Stimulated activated effector memory CD8-positive, alpha-beta T cell treated with anti-CD3 and anti-CD28 coated beads, Interleukin-12 subunit alpha, Interleukin-12 subunit beta, amount 100 ng/mL, for 72 hours (primary cell): ENCODE measurements around the gene PRAC2.

Source experiments
- ATAC-seq: fragments of 150-1000 bp; cut with Tn5 transposase; 2 replicates; pipeline ENCODE4 v1.10.0; 2021
- DNase-seq, 2 donors: peaks; one replicate each; pipeline ENCODE4 v3.0.0; 2021 to 2022; ENCODE audit warnings: low spot score in 2 of 2
- H3K27ac Mint-ChIP-seq: one replicate; pipeline ENCODE4 v1.8.0; 2022; ENCODE audit warnings: mild to moderate bottlenecking, mixed read lengths
- H3K36me3 Mint-ChIP-seq: one replicate; pipeline ENCODE4 v1.8.0; 2022; ENCODE audit warnings: mild to moderate bottlenecking, mixed read lengths
- H3K4me1 Mint-ChIP-seq: one replicate; pipeline ENCODE4 v1.8.0; 2022; ENCODE audit warnings: mixed read lengths
- H3K4me3 Mint-ChIP-seq: one replicate; pipeline ENCODE4 v1.8.0; 2022; ENCODE audit warnings: mild to moderate bottlenecking, mixed read lengths
- H3K9me3 Mint-ChIP-seq: one replicate; pipeline ENCODE4 v1.8.0; 2022; ENCODE audit warnings: mixed read lengths

PRAC2 gene

GRCh38 chr17:48717367-48718226 is 5.4 kb upstream of the PRAC2 start:
- no peak for ATAC-seq
- no peaks in the 10 kb centered on the region for H3K36me3 Mint-ChIP-seq
- peaks cover 8% of the 10 kb centered on the region for H3K4me1 Mint-ChIP-seq
- H3K27ac Mint-ChIP-seq, result no peak overlapping the region
- H3K4me3 Mint-ChIP-seq, result no peak overlapping the region
- no peak for DNase-seq
- H3K9me3 Mint-ChIP-seq, result no peaks in the 10 kb centered on the region

GRCh38 chr17:48718227-48718760 is 4.7 kb upstream of the PRAC2 start:
- Mint-ChIP-seq H3K36me3 (no peaks in the 10 kb centered on the region), H3K4me1 (peaks cover 11% of the 10 kb centered on the region), H3K27ac (no peak overlapping the region), H3K9me3 (no peaks in the 10 kb centered on the region), H3K4me3 (peak overlapping the region; percentile 42)
- DNase-seq (no peak), ATAC-seq (no peak)

- Mint-ChIP-seq H3K27ac (no peak overlapping the region), H3K4me1 (peaks cover 18% of the 10 kb centered on the region), H3K9me3 (no peaks in the 10 kb centered on the region), H3K36me3 (no peaks in the 10 kb centered on the region), H3K4me3 (peak overlapping the region; percentile 42)
- ATAC-seq, result peak; percentile 34
- DNase-seq, result no peak
These were observed 4.0 kb upstream of the PRAC2 start for GRCh38 chr17:48718761-48719641.

- H3K4me3 Mint-ChIP-seq, result peak overlapping the region; percentile 42
- H3K27ac Mint-ChIP-seq, result no peak overlapping the region
- no peak for ATAC-seq
- no peak for DNase-seq
- peaks cover 6% of the 10 kb centered on the region for H3K36me3 Mint-ChIP-seq
- peaks cover 26% of the 10 kb centered on the region for H3K4me1 Mint-ChIP-seq
- no peaks in the 10 kb centered on the region for H3K9me3 Mint-ChIP-seq
These were observed 3.2 kb upstream of the PRAC2 start for GRCh38 chr17:48719642-48720265.

- H3K27ac Mint-ChIP-seq, result no peak overlapping the region
- H3K4me3 Mint-ChIP-seq, result no peak overlapping the region
- ATAC-seq, result no peak
These were observed 2.5 kb upstream of the PRAC2 start for GRCh38 chr17:48720266-48721008.

GRCh38 chr17:48721009-48721402 is 2.0 kb upstream of the PRAC2 start:
- H3K4me1 Mint-ChIP-seq, result peaks cover 33% of the 10 kb centered on the region
- DNase-seq (no peak), ATAC-seq (no peak)
- H3K4me3 Mint-ChIP-seq, result no peak overlapping the region
- no peaks in the 10 kb centered on the region for H3K9me3 Mint-ChIP-seq
- peaks cover 13% of the 10 kb centered on the region for H3K36me3 Mint-ChIP-seq
- H3K27ac Mint-ChIP-seq, result no peak overlapping the region

More at GRCh38 chr17:48720266-48721008, 2.5 kb upstream of the PRAC2 start:
- Mint-ChIP-seq H3K9me3 (no peaks in the 10 kb centered on the region), H3K4me1 (peaks cover 32% of the 10 kb centered on the region), H3K36me3 (peaks cover 13% of the 10 kb centered on the region)
- DNase-seq, result no peak

GRCh38 chr17:48722201-48722907 is 631 bp upstream of the PRAC2 start, which contains the start of gene PRAC1:
Gene PRAC1 (minus strand): TSS chr17:48722518. CDS start chr17:48722392, 126 bp downstream.
- H3K36me3 Mint-ChIP-seq, result peaks cover 13% of the 10 kb centered on the region
- H3K9me3 Mint-ChIP-seq, result no peaks in the 10 kb centered on the region
- no peak within 1 kb of the TSS for H3K27ac Mint-ChIP-seq
- ATAC-seq (no peak), DNase-seq (no peak)
- peak within 1 kb of the TSS; percentile 59 for H3K4me3 Mint-ChIP-seq
- H3K4me1 Mint-ChIP-seq, result peaks cover 33% of the 10 kb centered on the region

- Mint-ChIP-seq H3K27ac (no peak overlapping the region), H3K4me1 (peaks cover 37% of the 10 kb centered on the region), H3K36me3 (peaks cover 13% of the 10 kb centered on the region), H3K9me3 (no peaks in the 10 kb centered on the region), H3K4me3 (peak overlapping the region; percentile 59)
- ATAC-seq (no peak), DNase-seq (no peak)
These were observed 652 bp downstream of the PRAC2 start for GRCh38 chr17:48723423-48724250.

GRCh38 chr17:48724251-48725003 is 1.4 kb downstream of the PRAC2 start:
- ATAC-seq (peak; percentile 53), DNase-seq (peak; percentile 62 to 89)
- peaks cover 13% of the 10 kb centered on the region for H3K36me3 Mint-ChIP-seq
- H3K9me3 Mint-ChIP-seq, result no peaks in the 10 kb centered on the region
- peak overlapping the region; percentile 59 for H3K4me3 Mint-ChIP-seq
- H3K27ac Mint-ChIP-seq, result no peak overlapping the region
- peaks cover 42% of the 10 kb centered on the region for H3K4me1 Mint-ChIP-seq

GRCh38 chr17:48725004-48725287 is 2.0 kb downstream of the PRAC2 start:
- H3K4me3 Mint-ChIP-seq, result peak overlapping the region; percentile 59
- peaks cover 45% of the 10 kb centered on the region for H3K4me1 Mint-ChIP-seq
- H3K27ac Mint-ChIP-seq, result no peak overlapping the region
- ATAC-seq (no peak), DNase-seq (no peak)
- no peaks in the 10 kb centered on the region for H3K9me3 Mint-ChIP-seq
- peaks cover 13% of the 10 kb centered on the region for H3K36me3 Mint-ChIP-seq

- ATAC-seq (peak; percentile 38), DNase-seq (no peak)
- Mint-ChIP-seq H3K9me3 (no peaks in the 10 kb centered on the region), H3K4me1 (peaks cover 45% of the 10 kb centered on the region), H3K4me3 (peak overlapping the region; percentile 59), H3K36me3 (peaks cover 13% of the 10 kb centered on the region), H3K27ac (no peak overlapping the region)
These were observed 2.5 kb downstream of the PRAC2 start for GRCh38 chr17:48725288-48726064.

- ATAC-seq (peak; percentile 50), DNase-seq (no peak)
- peaks cover 45% of the 10 kb centered on the region for H3K4me1 Mint-ChIP-seq
- no peak overlapping the region for H3K4me3 Mint-ChIP-seq
- no peaks in the 10 kb centered on the region for H3K9me3 Mint-ChIP-seq
- peaks cover 13% of the 10 kb centered on the region for H3K36me3 Mint-ChIP-seq
- H3K27ac Mint-ChIP-seq, result no peak overlapping the region
These were observed 3.3 kb downstream of the PRAC2 start for GRCh38 chr17:48726114-48726915.
